NCI-H1694 treated with DMSO at 0.1 percent for 48 hours (cell line): ENCODE results near the gene DOCK9.

Experiments used
- DNase-seq: peaks from one replicate; lab custom pipeline; 2025; lab: John Stamatoyannopoulos, UW

Gene DOCK9

GRCh38 chr13:98976941-98977340 lies 923 bp downstream of the DOCK9 start:
- no peak for DNase-seq

- DNase-seq, result no peak
Measured at GRCh38 chr13:98976338-98976737, 1.5 kb downstream of the DOCK9 start.

DNA sequence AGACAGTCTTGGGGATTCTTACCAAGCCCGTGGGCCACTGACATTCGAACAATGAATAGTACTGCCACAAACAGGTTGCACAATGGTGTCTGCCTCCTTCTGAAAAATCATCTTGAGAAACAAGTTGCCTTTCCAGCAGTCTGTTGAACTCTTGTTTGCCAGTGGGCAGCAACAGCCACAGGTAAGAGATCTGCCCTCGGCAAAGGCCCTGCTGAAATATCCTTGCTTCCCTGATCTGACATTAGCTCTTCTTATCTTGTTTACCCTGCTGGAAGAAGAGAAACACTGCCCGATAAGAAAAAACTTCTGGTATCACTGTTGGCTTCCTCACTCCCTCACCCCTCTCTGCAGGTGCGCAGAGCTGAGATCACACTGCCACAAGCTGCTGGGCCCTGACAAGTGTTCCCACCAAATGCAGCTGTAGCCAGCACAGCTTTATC lies 2.0 kb downstream of the DOCK9 start:
- no peak for DNase-seq

GRCh38 chr13:98974053-98974452 lies 3.8 kb downstream of the DOCK9 start:
- DNase-seq, result no peak

GRCh38 chr13:98972627-98973026 lies 5.2 kb downstream of the DOCK9 start:
- DNase-seq, result no peak

DNA sequence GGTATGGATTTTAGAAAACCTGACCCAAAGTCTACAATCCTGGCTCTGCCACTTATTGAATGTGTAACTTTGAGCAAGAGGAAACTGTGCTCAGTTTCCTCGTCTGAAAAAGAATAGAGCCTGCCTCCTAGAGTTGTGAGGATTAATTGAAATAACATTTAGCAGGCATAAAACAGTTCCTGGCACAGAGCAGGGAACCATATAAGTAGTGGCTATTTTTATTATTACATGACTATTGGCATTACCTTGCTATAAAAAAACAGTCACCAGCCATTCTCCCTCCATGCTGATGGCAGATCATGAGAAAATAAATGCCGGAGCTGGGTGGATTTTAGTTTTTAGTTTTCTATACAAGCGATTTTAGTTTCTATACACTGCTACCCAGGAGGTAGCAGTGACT lies 5.8 kb downstream of the DOCK9 start:
- no peak for DNase-seq

DNA sequence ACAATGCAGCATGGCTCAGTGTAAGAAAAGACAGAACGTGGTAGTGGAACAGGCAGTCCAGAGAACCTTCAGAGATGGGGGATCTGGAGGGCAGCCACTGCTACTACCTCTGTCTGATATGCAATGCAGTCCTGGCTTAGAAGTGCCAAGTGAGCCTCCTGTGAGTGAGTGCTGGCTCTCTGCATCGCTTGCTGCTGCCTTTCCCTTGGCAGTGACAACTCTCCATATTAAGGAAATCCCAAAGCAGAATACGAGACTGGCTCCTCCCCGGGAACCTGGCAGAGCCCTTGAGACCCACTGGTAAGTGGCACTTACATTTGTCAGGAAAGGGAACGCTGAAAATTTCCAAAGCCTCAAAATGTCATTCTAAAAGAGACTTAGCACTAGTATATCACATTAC lies 7.5 kb downstream of the DOCK9 start:
- no peak for DNase-seq

DNA sequence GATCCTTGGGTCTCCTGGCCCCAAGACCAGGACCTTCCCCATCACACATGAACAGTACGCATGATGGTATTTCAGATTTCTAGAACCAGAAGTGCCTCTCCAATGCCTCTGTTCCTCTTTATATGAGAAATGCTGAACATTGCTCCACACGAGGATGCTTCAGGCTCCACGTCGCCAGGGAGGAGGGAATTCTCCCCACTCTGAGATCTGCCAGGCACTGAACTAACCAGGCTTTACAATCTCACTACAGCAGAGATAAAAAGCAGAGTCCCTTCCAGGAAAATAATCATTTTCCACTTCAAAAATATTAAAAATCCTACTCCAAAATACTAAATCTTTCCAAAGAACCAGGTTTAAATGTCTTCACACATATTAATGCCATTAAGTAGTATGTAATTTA lies 10.4 kb downstream of the DOCK9 start:
- DNase-seq, result no peak

DNA sequence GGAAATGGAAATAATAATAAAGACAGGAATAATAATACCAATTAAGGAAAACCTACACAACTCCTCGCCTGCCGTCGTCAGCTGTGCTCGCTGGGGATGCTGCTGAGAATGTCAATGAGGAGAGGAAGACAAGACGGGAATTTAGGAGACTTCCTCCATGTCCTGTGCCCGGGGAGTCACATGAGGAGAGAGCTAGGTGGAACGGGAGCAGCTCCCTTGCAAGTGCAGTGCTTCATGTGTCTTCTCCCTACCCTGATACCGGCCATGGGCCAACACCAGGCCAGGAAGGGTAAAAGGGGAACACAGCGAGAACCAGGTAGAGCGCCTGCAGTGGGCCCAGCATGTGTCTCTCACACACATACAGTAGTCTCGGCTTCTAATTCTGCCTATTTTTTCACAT lies 11.8 kb downstream of the DOCK9 start:
- no peak for DNase-seq

DNA sequence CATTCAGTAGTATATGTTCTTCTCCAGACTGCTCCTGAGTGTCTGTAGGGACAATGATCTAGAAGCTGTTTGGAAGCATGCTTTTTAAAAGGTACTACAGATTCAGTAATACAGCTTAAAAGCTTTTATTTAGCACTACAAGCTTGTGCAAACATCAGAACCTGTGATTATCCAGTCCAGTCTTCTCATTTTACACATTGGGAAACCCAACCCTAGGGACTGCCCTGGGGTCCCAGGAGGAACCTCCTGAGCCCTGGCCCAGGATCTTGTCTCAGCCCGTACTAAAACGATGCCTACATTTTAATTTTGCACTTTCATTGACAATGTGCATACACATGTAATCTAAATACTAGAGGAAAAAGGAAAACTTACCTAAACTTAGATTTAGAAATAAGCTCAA lies 12.5 kb downstream of the DOCK9 start:
- DNase-seq, result no peak

DNA sequence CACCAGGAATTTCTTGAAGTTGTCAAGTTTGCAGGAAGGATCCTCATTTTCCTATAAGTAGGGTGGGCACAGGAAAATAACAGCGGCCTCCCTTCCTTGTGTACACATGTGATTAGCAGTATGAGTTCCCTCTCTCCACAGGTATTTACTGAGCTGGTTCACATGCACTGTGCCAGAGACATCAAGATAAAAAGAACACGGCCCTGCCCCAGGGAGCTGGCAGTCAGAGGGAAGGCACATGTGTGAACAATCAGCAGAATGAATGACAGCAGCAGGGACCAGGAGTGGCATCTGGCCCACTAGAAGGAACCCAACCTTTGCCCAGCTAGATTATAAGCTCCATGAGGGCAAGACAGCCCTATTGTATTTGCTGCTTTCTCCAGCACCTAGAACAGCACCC lies 13.9 kb downstream of the DOCK9 start:
- DNase-seq, result no peak

DNA sequence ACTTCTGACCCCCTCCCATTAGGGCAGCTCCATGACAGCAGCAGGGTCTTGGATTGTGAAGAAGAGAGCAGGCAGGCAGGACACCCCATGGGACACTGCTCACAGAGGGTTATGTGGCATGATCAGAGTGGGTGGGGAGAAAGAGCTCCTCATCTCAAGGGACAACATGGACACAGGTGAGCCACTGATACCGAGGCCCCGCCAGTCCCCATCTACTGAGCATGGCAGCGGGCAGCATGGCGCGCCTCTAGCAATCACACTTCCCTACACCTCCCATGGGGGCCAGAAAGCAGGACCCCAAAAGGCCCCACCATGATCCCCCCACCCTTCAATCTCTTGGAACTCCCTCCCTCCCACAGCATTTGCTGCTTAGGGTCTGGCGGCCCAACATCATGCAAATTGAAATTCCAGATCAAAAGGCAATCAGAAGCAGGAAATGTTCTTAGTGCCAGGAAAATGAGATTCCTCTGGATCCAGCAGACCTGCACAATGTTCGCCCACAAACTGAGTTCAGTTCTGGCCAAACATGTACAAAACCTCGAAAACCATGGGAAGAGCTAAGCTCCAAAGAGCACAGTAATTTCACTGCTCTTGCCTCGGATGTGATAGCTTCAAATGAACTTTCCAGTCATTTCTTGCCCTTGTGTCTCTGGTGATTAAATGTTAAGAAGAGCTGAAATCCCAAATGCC lies 14.8 kb downstream of the DOCK9 start:
- no peak for DNase-seq

DNA sequence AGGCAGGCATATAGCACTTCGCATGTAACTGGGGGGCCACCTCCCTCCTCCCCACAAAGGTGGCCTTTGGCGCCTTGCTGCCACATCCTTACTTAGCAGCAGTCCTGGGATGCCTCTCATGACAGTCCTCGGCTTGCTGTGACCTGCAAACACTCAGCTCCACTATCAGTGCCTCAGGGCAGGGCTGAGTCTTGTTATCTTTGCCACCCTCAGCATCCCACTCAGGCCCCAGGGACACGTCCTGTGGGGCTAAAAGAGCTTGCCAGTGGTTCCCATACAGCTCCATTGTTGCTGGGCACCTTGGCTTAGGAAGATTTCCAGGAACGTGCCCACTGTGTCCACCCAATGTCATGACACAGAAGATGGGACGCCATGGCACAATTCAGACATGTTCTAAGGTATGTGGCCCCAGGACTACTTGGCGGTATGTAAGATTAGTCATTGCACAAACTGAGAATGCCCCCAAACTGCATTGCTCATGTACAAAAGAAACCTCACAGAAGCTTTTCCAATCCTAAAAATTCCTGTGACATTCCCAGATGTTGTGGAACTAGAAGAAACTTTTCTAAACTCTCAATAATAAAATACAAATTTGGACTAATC lies 16.3 kb downstream of the DOCK9 start:
- no peak for DNase-seq

DNA sequence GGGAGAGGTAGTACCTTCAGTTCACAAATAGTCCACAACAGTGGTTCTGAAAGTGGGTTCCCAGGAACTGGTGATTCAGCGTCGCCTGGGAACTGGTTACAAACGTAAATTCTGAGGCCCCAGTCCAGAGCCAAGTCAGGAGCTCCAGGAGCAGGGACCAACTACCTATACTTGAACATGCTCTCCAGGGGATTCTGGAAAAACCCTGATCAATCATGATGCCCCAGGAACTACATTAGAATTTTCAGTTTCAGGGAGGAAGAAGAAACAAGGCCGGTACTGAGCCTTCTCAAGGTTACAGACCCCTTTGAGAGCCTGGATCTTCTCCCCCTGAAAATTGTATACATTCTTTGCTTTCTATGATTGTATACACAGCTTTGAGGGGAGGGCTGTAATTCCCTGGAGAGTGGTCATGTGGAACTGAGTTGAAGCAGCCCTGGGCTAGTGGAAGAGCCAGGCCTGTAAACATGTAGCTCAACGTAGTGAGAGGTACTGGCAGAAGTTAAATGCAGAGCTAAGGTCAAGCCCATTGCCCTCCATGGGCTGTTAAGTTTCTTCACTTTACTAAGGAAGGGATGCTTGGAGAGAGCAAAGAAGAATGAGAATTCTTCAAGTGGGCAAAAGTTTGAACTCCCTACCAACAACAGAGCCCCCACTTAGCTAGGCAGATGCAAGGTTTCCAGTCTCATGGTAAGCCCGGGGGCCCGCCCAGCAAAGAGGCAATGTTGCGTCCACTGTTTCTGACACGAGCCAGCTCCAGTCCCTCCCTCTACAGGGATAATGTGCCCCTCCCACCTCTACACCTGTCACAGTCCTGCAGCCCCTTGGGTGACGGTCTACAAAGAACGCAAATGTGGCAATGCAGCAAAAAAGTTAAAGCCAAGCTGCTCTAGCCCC lies 17.0 kb downstream of the DOCK9 start:
- DNase-seq, result no peak

- DNase-seq, result peak; percentile 91
Measured at GRCh38 chr13:98959786-98960605, 17.9 kb downstream of the DOCK9 start.

- DNase-seq, result no peak
Measured at GRCh38 chr13:98959291-98959690, 18.6 kb downstream of the DOCK9 start.

DNA sequence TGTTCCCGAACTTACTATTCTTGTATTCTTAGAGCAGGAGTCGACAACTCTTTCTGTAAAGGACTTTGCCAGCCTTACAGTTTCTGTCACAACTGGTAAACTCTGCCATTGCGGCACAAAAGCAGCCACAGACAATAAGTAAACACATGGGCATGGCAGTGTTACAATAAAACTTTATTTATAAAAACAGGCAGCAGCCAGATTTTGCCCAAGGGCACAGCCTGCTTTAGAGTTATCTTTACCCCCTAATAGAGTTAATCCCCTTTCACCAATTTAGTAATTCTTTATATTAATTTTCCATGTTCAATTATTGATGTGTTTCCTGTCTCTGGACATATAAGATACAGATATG lies 19.4 kb downstream of the DOCK9 start:
- no peak for DNase-seq

GRCh38 chr13:98957731-98958442 lies 20.0 kb downstream of the DOCK9 start:
- DNase-seq, result no peak

- no peak for DNase-seq
Measured at GRCh38 chr13:98955336-98955735, 22.5 kb downstream of the DOCK9 start.

- no peak for DNase-seq
Measured at GRCh38 chr13:98954313-98954712, 23.6 kb downstream of the DOCK9 start.

DNA sequence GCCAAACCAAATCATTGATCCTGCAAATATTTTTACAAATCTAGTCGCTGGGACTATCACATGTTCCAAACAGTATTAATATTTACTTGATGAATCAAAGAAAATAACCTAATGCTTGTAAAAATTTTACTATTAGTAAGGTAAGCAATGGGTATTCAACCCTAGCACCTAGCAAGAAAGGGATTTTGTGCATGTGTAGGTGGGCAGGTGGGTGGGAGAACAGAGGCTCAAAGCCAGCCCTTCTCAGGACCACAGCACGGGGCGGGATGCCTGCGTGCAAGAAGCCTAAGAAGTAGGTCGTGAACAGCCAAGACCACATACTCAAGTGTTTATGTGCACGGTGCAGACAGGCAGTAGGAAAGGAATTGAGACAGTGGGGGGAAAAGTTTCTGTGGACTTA lies 26.6 kb downstream of the DOCK9 start:
- DNase-seq, result no peak

GRCh38 chr13:98950705-98951104 lies 27.2 kb downstream of the DOCK9 start:
- DNase-seq, result no peak
